ENCODE measurements around the gene TMEM179B.

Gene TMEM179B, protein sequence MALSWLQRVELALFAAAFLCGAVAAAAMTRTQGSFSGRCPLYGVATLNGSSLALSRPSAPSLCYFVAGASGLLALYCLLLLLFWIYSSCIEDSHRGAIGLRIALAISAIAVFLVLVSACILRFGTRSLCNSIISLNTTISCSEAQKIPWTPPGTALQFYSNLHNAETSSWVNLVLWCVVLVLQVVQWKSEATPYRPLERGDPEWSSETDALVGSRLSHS

DNA sequence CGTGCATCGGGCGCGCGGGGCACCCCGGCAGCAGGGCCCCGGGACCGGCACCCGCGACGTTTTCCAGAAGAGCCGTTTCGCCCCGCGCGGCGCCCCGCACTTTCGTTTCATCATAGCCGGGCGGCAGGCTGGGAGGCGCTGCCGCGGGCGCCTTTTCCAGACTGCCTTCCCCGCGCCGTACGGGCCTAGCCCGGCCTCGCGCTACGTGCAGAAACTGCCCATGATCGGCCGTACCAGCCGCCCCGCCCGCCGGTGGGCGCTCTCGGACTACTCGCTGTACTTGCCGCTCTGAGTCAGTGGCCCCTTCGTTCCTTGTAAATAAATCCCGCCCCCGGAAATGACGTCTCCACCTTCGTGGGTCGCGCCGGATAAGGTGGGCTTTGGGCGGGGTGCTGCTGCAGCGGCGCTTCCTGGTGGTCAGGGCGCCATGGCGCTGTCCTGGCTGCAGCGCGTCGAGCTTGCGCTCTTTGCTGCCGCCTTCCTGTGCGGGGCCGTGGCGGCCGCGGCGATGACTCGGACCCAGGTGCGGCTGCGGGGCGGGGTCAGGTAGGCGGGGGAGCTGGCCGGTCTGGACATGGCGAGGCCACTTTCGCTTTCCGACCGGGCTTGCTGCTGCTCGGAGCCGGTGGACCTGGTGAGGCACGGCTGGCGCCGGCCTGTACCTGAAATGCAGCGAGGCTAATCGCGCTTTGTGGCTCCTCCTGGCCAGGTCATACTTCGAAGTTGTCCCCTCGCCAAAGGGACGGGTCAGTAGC is at the start of gene TMEM179B:
Gene TMEM179B (plus strand): TSS at position 398 of the 755 bp plus-strand sequence. CDS start 30 bp downstream, at position 428.
- TF ChIP-seq GATA3 (IDR thresholded peaks at IDR 0.05; ENCODE audit: low read depth, low read length) (no peak), GATA2 (IDR thresholded peaks at IDR 0.05; ENCODE audit: low read depth, low read length) (no peak)

DNA sequence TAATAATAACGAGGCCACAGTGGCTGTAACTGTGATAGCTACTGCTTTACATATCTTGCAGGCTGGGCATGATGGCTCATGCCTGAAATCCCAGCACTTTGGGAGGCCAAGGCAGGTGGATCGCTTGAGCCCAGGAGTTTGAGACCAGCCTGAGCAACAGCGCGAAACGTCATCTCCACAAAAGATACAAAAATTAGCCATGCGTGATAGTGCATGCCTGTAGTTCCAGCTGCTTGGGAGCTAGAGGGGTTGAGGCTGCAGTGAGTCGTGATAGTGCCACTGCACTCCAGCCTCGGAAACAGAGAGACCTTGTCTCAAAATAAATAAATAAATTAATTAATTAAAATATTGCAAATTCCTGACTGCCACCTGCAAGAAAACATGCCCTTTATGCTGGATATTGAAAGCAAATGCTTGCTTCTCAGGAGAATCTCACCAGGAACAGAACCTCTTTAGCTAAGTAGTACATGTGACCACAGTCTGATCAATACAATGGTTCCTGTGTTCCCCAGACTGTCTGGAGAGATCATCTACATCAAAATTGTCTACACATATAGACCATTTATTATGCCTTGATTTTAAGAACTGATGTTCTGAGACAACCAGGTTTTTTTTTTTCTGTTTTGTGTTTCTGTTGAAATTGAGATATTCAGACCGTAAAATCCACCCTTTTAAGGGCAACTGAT is 39.6 kb upstream of the TMEM179B start:
- no peak for TF ChIP-seq GATA2 (IDR thresholded peaks at IDR 0.05; ENCODE audit: low read depth, low read length)
- TF ChIP-seq GATA3 (IDR thresholded peaks at IDR 0.05; ENCODE audit: low read depth, low read length): no peak

DNA sequence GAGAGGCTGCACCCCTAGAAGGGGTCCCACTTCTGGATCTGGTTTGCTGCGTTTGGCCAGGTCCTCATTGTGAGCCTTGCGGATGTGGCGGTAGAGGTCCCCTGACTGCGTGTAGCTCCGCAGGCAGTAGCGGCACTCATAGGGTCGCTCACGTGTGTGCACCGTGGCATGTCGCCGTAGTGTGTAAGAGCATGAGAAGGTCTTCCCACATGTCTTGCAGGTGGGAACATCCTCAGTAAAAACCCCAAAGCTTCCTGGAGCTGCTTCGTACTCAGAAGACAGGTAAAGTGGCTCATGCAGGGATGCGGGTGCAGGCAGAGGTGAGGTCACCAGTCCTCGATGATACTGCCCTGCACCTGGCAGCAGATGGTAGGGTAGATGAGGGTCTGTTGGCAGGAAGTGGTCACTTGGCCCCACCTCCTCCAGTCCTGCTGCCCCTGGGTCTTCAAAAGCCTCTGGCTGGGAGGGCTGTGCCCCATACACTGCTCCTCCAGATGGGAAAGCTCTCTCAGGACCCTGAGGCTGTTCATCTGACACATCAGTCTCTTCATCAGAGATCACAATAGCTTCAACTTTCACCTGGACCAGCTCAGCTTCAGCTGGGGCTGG is 34.9 kb upstream of the TMEM179B start:
- TF ChIP-seq GATA2 (IDR thresholded peaks at IDR 0.05; ENCODE audit: low read depth, low read length) (no peak), GATA3 (IDR thresholded peaks at IDR 0.05; ENCODE audit: low read depth, low read length) (no peak)

DNA sequence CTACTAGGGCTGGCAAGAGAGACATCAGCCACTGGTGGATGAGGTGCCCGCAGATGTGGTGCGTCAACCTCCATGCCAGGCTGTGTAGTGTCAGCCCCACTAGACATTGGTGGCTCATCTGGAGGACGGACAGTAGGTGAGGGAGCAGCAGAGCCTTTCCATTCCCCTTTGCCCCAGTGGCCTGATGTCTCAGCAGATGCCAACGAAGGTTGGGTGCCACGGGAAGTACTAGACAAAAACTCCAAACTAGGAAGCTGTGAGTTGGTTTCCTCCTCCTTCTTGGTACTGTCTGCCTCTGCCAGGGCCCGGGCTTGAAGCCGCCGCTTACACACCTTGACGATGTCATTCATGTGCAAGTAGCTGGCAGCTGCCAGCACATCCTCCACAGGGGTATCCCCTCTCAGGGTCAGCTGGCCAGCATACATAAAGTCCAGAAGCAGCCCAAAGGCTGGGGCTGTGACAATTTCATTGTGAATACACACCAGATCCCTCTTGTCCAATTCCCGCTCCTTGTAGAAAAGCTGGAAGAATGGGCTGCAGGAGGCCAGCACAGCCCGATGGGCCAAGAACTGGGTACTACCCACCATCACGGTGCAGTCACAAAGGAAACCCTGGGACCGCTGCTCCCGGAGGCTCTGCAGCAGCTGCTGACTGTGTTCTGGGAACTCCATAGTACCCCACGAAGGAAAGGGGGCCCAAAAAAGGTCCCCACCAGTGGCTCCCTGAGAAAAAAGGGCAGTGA is 34.0 kb upstream of the TMEM179B start:
- TF ChIP-seq GATA3 (IDR thresholded peaks at IDR 0.05; ENCODE audit: low read depth, low read length): no peak
- TF ChIP-seq GATA2 (IDR thresholded peaks at IDR 0.05; ENCODE audit: low read depth, low read length): no peak

DNA sequence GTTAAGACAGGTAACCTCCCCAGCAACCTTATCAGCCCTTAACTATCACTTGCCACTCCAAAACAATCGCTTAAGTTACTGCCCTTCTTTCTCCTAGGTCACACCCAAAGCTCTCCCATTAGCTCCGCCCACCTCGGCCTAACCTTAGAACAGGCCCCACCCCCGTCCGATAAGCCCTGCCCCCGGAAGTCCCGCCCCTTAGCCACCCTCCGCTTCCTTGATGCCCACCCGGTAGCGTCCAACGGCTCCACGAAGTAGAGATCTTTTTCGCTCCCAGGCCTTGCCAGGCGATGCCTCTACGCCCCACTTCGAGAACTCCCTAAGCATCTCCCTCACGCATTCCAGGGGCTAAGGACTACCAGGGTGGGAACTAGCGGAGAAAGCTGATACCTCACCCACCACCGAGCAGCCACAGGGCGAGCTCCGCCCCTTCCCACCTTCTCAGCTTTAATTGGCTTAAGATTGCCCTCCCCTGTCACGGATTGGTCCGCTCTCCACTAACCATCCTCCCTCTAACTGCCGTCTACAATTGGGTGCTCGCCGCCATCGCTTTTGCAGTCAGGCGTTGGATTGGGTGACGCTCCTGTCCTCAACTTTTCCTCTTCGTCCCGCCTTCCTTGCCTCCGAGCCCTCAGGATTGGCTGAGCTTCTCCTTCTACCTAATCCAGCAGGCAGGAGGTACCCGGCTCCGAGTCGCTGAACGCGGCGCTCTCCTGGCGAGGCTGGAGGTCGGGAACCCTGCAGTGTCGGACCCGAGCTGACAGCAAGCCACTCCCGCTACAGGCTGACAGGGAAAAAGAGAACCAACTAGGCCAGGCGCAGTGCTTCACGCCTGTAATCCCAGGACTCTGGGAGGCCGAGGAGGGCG is 33.2 kb upstream of the TMEM179B start, which contains the start of gene ZBTB3:
Gene ZBTB3 (minus strand): TSS at position 425 of the 868 bp plus-strand sequence. CDS start 496 bp downstream, outside the sequence.
- no peak for TF ChIP-seq GATA3 (IDR thresholded peaks at IDR 0.05; ENCODE audit: low read depth, low read length)
- no peak for TF ChIP-seq GATA2 (IDR thresholded peaks at IDR 0.05; ENCODE audit: low read depth, low read length)

DNA sequence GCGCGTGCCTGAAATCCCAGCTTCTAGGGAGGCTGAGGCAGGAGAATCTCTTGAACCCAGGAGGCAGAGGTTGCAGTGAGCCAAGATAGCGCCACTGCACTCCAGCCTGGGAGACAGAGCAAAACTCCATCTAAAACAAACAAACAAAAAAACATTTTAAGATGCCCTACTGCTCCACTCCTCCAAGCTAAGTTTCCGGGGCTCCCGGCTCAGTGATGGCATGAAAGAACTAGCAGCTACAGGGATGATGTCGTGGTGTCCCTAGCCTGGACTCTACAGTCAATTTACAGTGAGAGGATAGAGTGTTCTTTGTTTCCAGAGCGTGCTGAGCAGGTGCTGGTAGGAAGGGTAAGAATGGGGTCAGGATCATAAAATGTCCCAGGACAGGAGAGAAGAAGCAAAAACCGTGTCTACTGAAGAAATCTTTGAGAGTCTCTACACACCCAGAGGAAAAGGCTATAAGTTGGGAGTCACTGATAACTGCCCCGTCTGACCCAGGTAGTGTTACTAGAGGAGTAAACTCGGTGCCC is 32.1 kb upstream of the TMEM179B start:
- no peak for TF ChIP-seq GATA3 (IDR thresholded peaks at IDR 0.05; ENCODE audit: low read depth, low read length)
- no peak for TF ChIP-seq GATA2 (IDR thresholded peaks at IDR 0.05; ENCODE audit: low read depth, low read length)

DNA sequence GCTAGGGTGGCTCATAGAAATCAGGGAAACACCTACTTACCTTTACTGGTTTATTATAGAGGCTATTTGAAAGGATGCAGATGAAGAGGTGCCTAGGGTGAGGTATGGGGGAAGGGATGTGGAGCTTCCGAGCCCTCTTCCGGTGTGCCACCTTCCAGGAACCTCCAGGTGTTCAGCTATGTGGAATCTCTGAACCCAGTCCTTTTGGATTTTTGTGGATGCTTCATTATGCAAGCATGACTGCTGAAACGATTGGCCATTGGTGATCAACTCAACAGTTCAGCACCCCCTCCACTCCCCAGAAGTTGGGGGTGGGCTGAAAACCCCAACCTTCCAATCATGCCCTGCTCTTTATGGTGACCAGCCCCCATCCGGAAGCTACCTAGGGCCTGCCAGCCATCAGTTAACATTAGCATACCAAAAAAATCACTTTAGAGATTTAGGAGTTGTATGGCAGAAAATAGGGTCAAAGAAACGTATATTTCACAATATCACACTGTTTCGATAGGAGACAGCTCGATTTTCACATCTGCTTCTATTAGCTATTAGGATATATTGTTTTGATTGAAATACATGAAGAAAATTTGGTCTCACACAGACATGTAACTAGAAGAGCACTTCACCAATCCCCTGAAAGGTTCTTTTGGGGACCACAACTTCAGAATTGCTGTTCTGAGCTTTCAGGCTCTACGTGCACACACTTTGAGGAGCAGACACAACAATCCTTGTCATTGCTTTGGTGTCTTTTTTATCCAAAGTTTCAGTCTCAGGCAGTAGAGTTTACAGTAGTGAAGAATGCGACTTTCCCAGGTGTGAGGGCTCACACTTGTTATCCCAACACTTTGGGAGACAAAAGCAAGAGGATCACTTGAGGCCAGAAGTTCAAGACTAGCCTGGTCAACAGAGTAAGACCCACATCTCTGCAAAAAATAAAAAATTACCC is 29.1 kb upstream of the TMEM179B start:
- TF ChIP-seq GATA3 (IDR thresholded peaks at IDR 0.05; ENCODE audit: low read depth, low read length) (no peak), GATA2 (IDR thresholded peaks at IDR 0.05; ENCODE audit: low read depth, low read length) (no peak)

DNA sequence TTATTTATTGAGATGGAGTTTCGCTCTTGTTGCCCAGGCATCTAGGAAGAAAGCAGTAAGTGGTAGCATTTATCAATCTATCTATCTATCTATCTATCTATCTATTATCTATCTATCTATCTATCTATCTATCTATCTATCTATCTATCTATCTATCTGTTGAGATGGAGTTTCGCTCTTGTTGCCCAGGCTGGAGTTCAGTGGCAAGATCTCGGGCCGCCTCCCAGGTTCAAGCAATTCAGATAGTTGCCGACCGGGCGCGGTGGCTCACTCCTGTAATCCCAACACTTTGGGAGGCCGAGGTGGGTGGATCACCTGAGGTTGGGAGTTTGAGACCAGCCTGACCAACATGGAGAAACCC is 26.4 kb upstream of the TMEM179B start:
- 0 out of 2 replicates have a peak, but pooled peaks have one; percentile 12 for TF ChIP-seq GATA2 (IDR thresholded peaks at IDR 0.05; ENCODE audit: low read depth, low read length)

DNA sequence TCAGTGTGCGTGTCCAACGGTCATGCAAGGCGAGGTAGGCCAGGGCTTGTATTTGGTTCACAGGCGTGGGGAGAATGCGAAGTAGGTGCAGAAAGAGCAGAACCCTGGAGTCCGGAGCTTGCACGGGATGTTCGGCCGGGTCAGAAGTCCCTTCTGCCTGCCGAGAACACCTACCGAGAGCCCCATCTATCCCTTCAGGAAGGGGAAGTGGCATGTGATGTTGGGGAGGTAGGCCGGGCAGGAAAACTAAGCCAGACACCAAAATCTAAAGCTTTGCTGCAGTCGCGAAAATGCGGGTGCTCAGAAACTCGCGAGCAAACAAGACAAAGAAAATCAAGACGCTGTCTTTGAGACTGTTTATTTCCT is 16.4 kb upstream of the TMEM179B start:
- TF ChIP-seq GATA3 (IDR thresholded peaks at IDR 0.05; ENCODE audit: low read depth, low read length) (no peak), GATA2 (IDR thresholded peaks at IDR 0.05; ENCODE audit: low read depth, low read length) (no peak)

DNA sequence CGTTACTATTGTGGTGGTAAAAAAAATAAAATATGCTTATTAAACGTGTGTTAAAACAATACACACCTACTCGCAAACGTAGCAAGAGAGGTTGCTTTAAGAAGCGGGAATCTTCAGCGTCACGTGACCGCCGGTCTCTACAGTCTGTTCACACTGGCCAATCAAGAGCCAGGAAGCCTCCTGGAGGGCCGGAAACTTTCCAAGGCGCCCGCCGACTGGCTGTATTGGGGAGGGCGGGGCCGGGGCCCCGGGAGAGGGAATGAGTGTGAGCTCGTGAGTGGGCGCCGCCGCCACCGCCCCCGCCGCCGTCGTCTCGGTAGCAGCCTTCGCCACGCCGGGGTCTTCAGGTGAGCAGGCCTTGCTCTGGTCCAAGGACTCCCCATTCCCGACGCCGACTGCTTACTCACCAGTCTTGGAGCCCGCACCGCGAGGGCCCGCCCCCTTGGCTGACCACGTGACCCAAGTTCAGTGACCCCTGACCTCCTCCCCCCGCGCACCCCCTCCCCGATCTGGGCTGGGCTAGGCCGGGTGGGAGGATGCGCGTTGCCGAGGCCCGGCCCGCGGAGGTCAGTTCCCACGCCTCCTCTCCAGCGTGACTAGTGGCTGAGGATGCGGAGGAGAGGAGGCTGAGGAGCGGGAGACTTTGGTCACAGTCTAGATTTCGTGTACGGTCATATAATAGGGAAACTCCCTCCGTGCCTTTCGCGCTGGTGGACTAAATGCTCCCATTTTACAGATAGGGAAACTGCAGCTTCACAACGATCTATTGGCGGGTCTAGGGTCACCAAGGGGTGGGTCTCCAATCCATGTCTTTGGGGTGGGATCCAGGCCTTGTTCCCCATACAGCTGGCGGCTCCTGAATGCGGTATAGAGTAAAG is 15.8 kb upstream of the TMEM179B start, which contains the start of gene TAF6L:
Gene TAF6L (plus strand): TSS at position 253 of the 878 bp plus-strand sequence. CDS start 4,388 bp downstream, outside the sequence.
- TF ChIP-seq GATA2 (IDR thresholded peaks at IDR 0.05; ENCODE audit: low read depth, low read length) (no peak), GATA3 (IDR thresholded peaks at IDR 0.05; ENCODE audit: low read depth, low read length) (no peak)

DNA sequence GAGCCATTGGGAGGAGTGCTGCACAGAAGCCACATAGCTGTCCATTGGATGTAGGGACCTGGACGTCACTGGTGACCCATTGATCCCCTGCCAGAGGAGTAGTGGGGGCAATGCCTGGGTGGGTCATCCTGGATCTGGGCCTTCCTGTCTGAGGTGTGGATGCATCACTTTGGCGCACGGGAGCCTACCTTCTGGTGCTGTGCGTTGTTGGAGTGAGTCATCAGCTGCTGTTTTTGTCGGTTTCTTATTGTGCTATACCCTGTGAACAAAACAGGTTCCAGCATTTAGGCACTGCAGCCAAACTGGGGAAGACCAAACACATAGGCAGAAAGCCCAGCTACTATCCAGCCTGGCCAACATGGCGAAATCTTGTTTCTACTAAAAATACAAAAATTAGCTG is 12.8 kb upstream of the TMEM179B start:
- TF ChIP-seq GATA2 (IDR thresholded peaks at IDR 0.05; ENCODE audit: low read depth, low read length) (no peak), GATA3 (IDR thresholded peaks at IDR 0.05; ENCODE audit: low read depth, low read length) (no peak)

Data from SH-SY5Y (cell line).